Measurements from ENCODE around the gene OR52E5. TPM values are rescaled to one million over a fixed set of nuclear protein-coding genes. Genes with fewer than 3 reads are reported as not detected.

OR52E5 gene
- total RNA-seq, 1 donor from 2014 or later: not detected

DNA sequence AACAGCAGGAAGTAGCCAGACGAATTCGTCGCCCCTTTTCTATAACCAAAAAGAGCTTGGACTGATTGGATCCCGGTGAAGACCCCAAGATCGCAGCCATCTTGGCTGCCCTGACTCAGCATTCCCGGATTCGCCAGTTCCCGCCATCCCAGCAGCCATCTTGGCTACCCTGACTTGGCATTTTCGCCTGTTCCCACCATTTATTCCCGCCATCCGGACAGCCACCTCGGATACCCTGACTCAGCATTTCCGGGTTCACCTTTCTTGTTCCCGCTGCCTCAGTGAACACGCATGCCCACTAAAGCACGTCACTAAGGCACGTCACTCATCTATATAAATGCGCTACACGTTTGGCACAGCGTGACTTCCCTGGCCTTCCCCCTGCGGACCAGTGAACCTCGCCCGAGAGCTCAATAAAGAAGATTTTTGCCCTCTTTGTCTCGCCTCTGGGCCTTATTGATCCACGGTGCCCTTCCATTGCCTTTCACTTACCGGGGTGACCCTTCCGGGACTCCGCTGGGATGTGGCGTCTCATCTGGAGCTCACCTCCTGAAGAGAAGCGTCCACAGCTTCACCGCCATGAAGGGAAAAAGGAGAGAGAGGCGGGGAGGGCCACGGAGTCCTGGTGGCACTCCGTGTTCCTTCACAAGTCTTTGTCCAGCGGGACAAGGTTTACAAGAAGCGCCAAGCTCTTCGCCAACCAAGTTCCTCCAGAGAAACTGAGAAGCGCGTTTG, 45.0 kb downstream of the OR52E5 start:
- Histone ChIP-seq H3K79me2 (ENCODE audit: insufficient read depth, low read length) (no peaks in the 10 kb centered on the region), H3K4me1 (ENCODE audit: insufficient read depth, low read length) (no peaks in the 10 kb centered on the region), H3K4me3 (ENCODE audit: insufficient read depth, low read depth, low read length) (no peak overlapping the region), H3K27ac (ENCODE audit: low read depth, low read length) (no peak overlapping the region), H4K20me1 (ENCODE audit: insufficient read depth, low read length) (no peaks in the 10 kb centered on the region), H3K9me3 (ENCODE audit: insufficient read depth, low read depth, low read length) (peaks cover 4% of the 10 kb centered on the region), H3K9ac (ENCODE audit: low read length) (no peak overlapping the region), H2AFZ (ENCODE audit: low read depth, low read length) (no peak overlapping the region), H3K36me3 (ENCODE audit: insufficient read depth, low read length) (no peaks in the 10 kb centered on the region), H3K4me2 (ENCODE audit: low read length) (no peak overlapping the region), H3K27me3 (ENCODE audit: insufficient read depth, low read length) (no peaks in the 10 kb centered on the region)
- H3K27me3 Mint-ChIP-seq (ENCODE audit: low read depth, unreplicated experiment): no peaks in the 10 kb centered on the region
- peaks cover 9% of the 10 kb centered on the region for H3K9me3 Mint-ChIP-seq (ENCODE audit: unreplicated experiment)
- DNase-seq (ENCODE audit: low read depth) (no peak), FAIRE-seq (no peak)
- no peak for TF ChIP-seq EZH2 (IDR thresholded peaks at IDR 0.05; ENCODE audit: insufficient read depth, low read length)
- TF ChIP-seq, protein P1, sequence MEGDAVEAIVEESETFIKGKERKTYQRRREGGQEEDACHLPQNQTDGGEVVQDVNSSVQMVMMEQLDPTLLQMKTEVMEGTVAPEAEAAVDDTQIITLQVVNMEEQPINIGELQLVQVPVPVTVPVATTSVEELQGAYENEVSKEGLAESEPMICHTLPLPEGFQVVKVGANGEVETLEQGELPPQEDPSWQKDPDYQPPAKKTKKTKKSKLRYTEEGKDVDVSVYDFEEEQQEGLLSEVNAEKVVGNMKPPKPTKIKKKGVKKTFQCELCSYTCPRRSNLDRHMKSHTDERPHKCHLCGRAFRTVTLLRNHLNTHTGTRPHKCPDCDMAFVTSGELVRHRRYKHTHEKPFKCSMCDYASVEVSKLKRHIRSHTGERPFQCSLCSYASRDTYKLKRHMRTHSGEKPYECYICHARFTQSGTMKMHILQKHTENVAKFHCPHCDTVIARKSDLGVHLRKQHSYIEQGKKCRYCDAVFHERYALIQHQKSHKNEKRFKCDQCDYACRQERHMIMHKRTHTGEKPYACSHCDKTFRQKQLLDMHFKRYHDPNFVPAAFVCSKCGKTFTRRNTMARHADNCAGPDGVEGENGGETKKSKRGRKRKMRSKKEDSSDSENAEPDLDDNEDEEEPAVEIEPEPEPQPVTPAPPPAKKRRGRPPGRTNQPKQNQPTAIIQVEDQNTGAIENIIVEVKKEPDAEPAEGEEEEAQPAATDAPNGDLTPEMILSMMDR (IDR thresholded peaks at IDR 0.05; ENCODE audit: insufficient read depth, low read depth, low read length): no peak
- no peak overlapping the region for H3K27ac Mint-ChIP-seq (ENCODE audit: unreplicated experiment)
- no peaks in the 10 kb centered on the region for H3K4me1 Mint-ChIP-seq (ENCODE audit: low read depth, unreplicated experiment)
- H3K36me3 Mint-ChIP-seq (ENCODE audit: low read depth, unreplicated experiment): no peaks in the 10 kb centered on the region
- no peak overlapping the region for H3K4me3 Mint-ChIP-seq (ENCODE audit: unreplicated experiment)

DNA sequence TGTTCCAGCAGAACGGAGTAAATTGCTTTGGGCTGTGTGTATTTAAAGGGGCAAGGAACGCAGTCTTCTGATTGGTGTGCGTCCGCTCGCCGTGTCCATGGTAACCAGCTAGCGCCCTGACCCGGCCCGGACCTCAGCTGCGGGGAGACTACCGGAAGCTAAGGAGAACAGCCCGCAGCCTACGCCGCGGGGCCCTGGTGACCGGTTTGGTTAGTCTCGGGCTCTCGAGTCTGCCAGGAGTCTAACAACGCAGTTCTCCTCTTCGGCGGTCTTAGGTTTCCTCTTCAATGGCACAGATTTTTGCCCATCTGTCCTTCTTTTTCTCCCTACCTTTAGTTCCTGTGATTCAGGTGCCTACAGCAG, 45.6 kb downstream of the OR52E5 start:
- Histone ChIP-seq H3K4me1 (ENCODE audit: insufficient read depth, low read length) (no peaks in the 10 kb centered on the region), H3K4me3 (ENCODE audit: insufficient read depth, low read depth, low read length) (no peak overlapping the region)

More for the DNA sequence above, 45.6 kb downstream of the OR52E5 start:
- H3K27me3 ChIP-seq (ENCODE audit: insufficient read depth, low read length): no peaks in the 10 kb centered on the region
- peaks cover 4% of the 10 kb centered on the region for H3K9me3 ChIP-seq (ENCODE audit: insufficient read depth, low read depth, low read length)
- no peaks in the 10 kb centered on the region for H3K79me2 ChIP-seq (ENCODE audit: insufficient read depth, low read length)
- TF ChIP-seq EZH2 (IDR thresholded peaks at IDR 0.05; ENCODE audit: insufficient read depth, low read length): no peak
- TF ChIP-seq, protein P1 (IDR thresholded peaks at IDR 0.05; ENCODE audit: insufficient read depth, low read depth, low read length): no peak
- Mint-ChIP-seq H3K27me3 (ENCODE audit: low read depth, unreplicated experiment) (no peaks in the 10 kb centered on the region), H3K4me3 (ENCODE audit: unreplicated experiment) (no peak overlapping the region), H3K36me3 (ENCODE audit: low read depth, unreplicated experiment) (no peaks in the 10 kb centered on the region), H3K4me1 (ENCODE audit: low read depth, unreplicated experiment) (no peaks in the 10 kb centered on the region), H3K27ac (ENCODE audit: unreplicated experiment) (no peak overlapping the region), H3K9me3 (ENCODE audit: unreplicated experiment) (peaks cover 6% of the 10 kb centered on the region)
- H3K36me3 ChIP-seq (ENCODE audit: insufficient read depth, low read length): no peaks in the 10 kb centered on the region
- FAIRE-seq: no peak
- no peak overlapping the region for H3K9ac ChIP-seq (ENCODE audit: low read length)
- H3K4me2 ChIP-seq (ENCODE audit: low read length): no peak overlapping the region
- no peaks in the 10 kb centered on the region for H4K20me1 ChIP-seq (ENCODE audit: insufficient read depth, low read length)
- no peak for DNase-seq (ENCODE audit: low read depth)
- no peak overlapping the region for H2AFZ ChIP-seq (ENCODE audit: low read depth, low read length)
- H3K27ac ChIP-seq (ENCODE audit: low read depth, low read length): no peak overlapping the region

All from astrocyte (in vitro differentiated cells and primary cell).